HPDE6-E6E7 (cell line): Measurements from ENCODE around the gene NAT8.
"Not testable (repeated sequence)": the region's sequence is repeated elsewhere in the genome, so short reads cannot be mapped to it uniquely, and the experiment has no call there.

Experiments
- DNase-seq: peaks from one replicate; pipeline ENCODE4 v3.0.0; 2011; ENCODE audit warnings: missing footprints; ENCODE audit errors: extremely low spot score

Gene NAT8, protein sequence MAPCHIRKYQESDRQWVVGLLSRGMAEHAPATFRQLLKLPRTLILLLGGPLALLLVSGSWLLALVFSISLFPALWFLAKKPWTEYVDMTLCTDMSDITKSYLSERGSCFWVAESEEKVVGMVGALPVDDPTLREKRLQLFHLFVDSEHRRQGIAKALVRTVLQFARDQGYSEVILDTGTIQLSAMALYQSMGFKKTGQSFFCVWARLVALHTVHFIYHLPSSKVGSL

DNA sequence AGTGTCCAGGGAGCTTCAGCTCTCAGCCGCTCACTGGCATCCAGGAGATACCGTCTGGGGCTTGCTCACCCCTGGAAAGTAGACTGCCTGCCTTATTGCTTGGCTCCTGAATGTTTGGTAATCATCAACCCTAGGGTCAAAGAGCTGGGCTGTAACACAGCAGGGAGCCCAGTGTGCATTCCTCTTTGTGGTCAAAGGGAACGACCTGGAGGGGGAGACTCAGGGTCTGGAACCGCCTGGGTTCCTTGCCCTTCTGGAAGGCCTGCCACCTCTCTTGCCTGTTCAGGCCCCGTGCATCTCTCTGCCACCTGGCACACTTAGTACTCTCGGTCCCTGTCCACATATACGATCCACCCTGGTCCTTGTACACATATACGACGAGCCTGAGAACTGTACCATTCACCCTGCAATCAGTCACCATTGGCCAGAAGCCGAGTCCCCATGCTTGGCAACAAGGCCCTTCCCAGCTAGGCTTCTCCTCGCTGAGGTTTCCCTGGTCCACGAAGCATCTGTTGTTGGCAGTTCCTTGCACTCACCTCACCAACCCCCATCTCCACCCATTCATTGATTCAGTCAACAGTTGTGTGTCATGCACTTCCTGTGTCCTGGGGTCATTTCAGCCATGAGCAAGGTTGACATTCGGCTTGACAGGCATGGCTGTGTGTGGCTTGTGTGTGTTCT, at the start of gene NAT8:
Gene NAT8, minus strand, starts transcription at position 85 of the 681 bp plus-strand sequence. CDS start 794 bp downstream, outside the sequence.
- no peak for DNase-seq

DNA sequence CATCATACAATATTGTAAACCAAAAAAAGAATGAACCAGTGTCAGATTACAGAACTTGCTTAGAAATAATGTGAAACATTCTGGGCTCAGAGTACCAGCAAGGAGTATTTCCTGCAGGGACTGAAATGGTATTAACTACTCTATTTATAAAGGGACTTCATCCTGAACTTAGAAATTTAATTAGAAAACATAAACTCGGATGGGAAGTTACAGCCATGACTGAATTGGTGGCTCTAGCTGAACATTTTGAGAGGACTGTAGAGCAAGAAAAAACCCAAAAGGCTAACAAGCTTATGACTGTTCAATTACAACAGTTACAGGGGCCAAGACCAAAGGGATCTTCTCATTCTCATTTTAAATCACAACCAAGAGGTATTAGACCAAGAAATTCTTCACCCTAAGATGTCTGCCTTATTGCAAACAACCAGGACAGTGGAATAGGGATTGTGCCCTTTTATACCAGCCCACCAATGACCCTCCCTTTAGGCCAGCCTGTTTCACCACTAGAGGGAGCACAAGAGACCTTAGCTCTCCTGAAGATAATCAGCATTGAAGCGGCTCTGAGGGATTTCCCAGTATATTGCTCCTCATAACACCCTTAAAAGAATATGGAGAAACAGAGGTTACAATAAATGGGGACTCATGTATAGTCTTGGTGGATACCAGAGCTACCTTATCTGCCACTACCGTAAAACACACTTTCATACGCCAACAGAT, 48.3 kb upstream of the NAT8 start:
- DNase-seq: not testable (repeated sequence)

DNA sequence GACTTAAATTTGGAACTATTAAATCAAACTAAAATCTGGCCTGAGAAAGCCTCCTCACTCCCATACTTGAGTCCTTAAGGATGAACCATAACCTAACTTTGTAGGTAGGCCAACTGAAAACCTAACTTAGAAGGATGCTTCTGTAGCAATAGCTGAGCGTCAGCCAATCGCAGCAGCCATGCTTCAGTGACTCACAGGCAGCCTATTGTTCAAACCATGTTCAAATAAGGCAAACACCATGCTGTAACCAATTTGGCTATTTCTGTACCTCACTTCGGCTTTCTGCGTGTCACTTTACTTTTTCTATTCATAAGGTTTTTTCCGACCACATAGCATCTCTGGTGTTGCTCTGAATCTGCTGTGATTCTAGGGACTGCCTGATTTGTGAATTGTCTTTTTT, 46.3 kb upstream of the NAT8 start:
- not testable (repeated sequence) for DNase-seq

DNA sequence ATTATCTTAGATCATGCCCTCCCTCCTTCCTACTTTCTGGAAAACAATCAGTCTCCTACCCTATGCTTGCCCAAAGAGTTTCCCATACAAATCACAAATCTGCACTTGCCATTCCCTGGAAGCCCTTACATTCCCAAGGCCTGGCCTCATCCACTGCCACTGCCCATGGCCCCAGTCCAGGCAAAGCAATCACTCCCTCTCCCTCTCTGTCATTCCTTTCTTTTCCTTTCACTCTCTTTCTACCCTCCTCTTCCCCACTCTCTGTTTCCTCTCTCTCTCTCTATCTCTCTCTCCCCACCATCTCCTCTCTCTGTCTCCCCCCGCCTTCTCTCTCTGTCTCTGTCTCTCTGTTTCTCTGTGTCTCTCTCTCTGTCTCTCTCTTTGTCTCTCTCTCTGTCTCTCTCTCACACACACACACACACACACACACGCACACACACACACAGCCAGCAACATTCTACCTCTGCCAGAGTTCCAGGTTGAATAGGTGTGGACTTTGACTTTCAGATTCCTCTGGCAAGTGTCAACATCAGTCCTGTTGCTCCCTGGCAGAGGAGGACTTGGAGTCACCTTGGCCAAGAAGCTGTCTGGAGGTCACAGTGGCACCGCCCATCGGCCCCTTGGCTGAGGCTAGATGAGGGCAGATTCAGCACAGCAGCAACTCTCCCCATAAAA, 43.7 kb upstream of the NAT8 start:
- DNase-seq: no peak

DNA sequence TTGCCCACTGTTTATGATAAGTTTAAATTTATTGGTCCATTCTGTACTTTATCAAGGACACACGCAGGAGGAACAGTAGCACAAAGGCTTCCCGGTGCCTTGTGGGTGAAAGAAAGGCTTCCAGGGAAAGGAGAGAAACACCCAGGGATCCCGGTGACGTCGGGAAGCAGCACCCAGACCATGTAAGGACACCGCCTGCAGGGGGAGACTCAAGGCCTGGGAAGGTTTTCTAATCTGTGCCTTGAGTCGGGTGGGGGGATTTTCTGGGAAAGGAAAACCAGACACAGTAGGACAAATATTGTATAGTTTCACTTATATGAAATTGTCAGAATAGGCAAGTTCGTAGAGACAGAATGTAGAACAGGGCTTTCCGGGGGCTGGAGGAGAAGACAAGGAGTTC, 42.7 kb upstream of the NAT8 start:
- DNase-seq: not testable (repeated sequence)

DNA sequence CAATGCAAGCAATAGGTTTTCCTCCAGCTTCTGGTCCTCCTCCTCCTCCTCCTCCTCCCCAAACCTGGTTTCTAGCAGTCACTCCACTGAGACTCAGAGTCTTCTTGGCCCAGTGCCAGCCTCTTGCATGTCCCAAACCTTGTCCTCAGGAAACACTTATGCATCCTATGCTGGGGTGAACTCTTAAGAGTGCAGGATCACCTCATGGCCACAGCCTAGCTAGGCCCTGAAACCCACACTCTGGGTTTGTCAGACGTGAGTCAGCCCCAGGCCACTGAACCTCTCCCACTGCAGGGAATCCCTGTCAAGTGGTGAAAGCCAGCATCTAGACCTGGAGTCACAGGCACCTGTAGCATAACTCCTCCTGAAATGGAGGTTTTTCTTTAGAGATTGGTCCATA, 42.1 kb upstream of the NAT8 start:
- not testable (repeated sequence) for DNase-seq

DNA sequence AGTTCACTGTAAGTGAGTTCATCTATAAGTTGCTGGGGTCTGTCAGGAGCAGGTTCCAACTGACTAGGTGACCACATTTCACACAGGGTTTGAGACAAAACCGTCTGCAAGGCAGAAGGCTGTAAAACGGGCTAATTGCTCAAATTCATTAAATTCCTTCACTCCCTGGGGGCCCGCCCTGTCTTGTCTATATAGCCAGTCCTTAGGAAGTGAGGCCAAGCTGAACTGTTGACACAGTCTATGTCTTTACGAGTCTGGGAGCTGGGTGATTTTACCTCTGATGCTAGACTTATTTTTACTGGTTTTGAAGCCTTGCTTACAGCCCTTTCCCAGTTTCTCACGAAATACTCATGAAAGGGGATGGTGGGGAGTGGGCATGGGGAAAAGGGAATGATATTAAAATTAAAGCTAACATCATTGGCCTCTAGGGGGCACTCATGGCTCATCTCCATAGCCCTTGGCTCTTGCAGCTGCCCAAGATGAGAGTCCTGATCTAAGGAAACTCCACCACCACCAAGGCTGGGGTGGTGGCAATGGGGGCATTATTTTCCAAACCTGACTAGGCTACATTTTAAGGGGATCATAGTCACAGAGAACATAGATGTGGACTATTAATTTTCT, 37.8 kb upstream of the NAT8 start:
- DNase-seq: not testable (repeated sequence)

DNA sequence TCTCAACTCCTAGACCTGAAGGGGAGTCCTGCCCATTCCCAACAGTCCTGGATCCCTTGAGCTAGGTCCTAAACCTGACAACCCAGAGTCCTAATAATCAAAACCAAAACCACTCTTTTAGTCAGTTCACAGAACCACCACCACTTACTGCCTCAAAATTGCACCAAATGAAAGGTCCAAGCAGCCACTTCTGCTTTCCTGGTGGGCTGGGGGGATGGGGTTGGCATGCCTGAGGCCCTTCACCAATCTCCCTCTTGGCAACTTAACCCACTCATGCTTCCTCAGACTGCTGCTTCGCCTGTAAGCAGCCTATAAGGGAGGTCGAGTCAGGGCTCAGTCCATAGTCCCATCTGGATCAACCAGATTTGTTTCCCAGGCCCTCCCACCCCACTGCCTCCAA, 37.0 kb upstream of the NAT8 start:
- DNase-seq: not testable (repeated sequence)

DNA sequence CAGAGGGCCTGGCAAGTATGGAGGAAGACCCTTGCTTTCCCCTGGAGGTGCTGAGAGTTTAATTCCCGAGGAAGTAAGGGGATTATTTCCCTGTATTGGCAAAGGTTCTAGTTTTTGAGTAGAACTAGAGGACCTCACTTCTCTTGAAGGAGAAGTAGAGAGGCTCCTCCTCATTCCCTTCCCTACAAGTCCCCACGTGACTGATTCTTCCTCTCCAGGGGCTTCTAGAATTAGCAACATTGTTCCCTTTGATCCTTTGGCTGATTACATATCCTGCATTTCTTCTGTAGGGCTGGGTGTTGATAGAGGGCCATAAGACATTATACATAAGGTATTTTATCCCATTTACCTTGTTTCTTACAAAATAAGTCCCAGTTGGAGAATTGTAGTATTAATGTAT, 35.8 kb upstream of the NAT8 start:
- DNase-seq: not testable (repeated sequence)

DNA sequence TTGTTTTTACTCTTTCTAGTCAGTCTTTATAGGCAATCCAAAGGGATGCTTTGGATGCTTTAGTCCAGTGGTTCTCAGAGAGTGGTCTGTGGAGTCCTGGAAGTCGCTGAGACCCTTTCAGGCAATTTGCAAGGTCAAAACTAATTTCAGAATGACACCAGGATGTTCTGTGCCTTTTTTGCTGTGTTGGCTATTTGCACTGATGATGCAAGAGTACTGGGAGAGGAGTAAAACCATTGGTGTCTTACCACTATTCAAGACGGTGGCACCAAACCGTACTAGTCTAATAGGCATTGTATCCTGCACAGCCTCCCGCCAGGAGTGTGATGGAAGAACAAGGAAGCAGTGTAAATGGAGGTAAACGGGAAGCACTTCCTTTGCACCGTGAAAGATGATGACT, 34.0 kb upstream of the NAT8 start:
- DNase-seq: not testable (repeated sequence)

DNA sequence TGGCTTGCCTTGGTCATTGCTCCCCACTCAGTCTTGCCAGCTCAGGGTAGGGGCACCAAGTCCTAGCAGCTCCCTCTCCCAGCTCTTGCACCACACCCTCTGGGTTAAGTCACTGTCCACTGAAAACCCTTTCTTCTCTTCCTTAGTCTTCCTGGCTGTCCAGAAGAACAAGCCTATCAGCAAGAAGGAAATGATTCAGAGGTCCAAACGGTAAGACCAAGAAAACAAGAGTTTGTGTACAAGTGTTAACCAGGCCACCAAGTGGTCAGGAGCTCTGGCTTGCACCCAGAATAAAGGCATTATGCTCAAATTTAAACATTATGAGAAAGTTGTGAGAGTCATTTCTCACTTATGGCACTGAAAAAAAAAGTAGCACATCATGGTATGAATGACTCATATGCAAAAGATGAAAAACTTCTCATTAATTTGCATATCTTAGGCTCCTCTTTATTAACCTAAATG, 32.5 kb upstream of the NAT8 start:
- not testable (repeated sequence) for DNase-seq

DNA sequence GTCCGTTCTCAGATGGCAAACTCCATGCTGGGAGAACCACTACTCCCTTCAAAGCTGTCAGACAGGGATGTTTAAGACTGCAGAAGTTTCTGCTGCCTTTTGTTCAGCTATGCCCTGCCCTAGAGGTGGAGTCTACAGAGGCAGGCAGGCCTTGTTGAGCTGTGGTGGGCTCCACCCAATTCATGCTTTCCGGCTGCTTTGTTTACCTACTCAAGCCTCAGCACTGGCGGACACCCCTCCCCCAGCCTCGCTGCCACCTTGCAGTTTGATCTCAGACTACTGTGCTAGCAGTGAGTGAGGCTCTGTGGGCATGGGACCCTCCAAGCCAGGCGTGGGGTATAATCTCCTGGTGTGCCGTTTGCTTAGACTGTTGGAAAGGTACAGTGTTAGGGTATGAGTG, 27.8 kb upstream of the NAT8 start:
- DNase-seq: not testable (repeated sequence)

DNA sequence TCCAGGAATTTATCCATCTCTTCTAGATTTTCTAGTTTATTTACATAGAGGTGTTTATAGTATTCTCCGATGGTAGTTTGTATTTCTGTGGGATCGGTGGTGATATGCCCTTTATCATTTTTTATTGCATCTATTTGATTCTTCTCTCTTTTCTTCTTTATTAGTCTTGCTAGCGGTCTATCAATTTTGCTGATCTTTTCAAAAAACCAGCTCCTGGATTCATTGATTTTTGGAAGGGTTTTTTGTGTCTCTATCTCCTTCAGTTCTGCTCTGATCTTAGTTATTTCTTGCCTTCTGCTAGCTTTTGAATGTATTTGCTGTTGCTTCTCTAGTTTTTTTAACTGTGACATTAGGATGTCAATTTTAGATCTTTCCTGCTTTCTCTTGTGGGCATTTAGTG, 25.0 kb upstream of the NAT8 start:
- DNase-seq: not testable (repeated sequence)

DNA sequence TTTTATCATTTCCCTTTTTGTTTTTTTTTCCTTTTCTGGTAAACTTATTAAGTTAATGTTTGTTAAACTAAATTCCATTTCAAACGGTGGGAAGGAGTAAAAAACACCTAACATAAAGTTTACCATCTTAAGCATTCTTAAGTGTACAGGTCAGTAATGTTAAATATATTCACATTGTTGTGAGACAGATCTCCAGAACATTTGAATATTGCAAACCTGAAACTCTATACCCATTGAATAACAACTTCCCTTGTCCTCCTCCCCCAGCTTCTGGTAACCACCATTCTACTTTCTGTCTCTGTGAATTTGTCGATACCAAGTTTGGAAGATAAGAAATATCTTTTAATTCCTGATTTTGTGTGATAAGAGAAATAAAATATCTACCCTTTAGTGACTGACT, 12.0 kb upstream of the NAT8 start:
- DNase-seq: no peak

DNA sequence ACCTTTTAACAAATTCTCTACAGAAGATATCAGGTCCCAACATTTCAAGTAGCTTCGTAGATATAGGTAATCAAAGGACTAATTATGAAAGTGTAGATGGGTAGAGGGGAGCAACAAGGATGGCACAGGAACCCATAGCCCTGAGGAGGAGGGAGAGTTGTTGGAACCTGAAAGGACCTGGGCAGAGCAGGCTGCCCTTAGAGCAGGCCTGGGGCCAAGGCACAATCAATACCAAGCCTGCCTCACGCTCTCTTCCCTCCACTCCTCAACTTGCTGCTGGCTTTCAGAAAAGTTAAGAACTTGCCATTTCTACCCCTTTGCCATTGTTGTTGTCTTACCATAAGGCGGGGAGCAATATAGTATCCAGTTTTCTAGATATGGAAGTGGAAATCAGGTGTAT, 10.1 kb upstream of the NAT8 start:
- no peak for DNase-seq

DNA sequence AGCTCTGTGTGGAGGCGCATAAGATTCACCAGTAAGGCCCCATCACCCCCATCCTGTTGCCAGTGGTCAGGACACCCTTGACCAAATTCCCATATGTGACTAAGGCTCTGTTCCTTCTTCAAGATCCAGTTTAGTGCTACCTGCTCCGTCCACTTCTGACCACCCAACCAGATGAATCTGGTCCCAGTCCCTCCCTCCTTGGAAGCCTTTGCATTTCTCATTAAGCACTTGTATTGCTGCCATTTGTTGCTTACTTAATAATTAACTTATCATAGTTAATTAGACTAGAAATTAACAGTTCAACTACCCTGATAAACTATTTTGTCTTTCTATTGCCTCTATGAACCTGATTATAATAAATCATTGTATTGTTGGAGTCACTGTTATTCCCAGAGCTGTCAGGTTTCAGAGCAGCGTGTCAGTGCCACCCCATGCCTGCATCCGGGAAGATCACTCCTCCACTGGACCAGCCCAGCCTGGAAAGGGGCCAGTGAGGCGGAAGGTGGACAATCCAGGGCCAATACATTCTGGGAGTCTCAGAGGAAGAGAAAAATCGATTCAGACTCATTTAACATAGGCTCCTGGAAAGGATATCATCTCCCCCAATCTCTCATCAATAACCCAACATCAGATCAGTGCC, 9.5 kb upstream of the NAT8 start:
- DNase-seq: no peak

DNA sequence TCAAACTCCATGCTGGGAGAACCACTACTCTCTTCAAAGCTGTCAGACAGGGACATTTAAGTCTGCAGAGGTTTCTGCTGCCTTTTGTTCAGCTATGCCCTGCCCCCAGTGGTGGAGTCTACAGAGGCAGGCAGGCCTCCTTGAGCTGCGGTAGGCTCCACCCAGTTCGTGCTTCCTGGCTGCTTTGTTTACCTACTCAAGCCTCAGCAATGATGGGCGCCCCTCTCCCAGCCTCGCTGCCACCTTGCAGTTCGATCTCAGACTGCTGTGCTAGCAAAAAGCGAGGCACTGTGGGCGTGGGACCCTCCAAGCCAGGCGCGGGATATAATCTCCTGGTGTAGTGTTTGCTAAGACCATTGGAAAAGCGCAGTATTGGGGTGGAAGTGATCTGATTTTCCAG, 5.5 kb upstream of the NAT8 start:
- not testable (repeated sequence) for DNase-seq

DNA sequence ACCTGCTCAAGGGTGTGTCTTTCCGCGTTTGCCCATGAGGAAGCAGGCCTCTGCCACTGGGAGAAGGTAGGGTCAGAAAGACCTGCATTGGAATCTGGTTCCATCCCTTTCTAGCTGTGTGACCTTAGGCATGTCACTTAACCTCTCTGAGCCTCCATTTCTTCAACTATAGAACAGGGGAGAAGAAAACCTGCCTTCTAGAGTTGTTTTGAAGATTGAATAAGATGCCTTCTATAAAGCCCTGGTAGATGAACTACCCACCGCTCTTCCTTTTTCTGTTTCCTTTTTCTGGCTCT, 507 bp downstream of the NAT8 start:
- no peak for DNase-seq

DNA sequence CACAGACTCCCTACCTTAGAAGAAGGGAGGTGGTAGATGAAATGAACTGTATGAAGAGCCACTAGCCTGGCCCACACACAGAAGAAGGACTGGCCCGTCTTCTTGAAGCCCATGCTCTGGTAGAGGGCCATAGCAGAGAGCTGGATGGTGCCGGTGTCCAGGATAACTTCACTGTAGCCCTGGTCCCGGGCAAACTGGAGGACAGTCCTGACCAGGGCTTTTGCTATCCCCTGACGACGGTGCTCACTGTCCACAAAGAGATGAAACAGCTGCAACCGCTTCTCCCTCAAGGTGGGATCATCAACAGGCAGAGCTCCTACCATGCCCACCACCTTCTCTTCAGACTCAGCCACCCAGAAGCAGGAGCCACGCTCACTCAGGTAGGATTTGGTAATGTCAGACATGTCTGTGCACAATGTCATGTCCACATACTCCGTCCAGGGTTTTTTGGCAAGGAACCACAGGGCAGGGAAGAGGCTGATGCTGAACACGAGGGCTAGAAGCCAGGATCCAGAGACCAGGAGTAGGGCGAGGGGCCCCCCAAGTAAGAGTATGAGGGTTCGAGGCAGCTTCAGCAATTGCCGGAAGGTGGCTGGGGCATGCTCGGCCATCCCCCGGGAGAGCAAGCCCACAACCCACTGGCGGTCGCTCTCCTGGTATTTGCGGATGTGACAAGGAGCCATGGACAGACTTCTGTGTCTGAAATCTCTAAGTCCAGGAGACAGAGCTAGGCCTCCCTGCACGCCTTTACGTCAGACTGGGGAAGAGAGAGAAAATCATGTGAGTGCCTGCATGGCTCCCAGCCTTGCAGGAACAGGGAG, 1.1 kb downstream of the NAT8 start:
- no peak for DNase-seq

DNA sequence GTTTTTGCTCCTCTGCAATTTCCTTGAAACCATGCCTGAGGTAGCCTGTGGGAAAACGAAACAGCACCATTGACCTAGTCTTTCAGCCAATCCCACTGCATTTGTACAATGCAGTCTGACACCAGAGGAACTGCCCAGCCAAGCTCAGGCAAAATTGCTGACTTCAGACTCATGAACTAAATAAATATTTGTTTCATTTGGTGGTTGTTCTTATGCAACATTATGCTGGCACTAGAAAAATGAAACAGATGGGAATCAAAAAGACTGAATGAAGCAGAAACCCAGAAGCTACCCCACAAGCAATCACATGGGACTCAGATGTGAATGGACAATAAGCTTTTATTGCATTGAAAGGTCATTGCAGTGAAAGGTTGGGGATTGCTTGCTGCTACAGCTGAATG, 1.7 kb downstream of the NAT8 start:
- no peak for DNase-seq

DNA sequence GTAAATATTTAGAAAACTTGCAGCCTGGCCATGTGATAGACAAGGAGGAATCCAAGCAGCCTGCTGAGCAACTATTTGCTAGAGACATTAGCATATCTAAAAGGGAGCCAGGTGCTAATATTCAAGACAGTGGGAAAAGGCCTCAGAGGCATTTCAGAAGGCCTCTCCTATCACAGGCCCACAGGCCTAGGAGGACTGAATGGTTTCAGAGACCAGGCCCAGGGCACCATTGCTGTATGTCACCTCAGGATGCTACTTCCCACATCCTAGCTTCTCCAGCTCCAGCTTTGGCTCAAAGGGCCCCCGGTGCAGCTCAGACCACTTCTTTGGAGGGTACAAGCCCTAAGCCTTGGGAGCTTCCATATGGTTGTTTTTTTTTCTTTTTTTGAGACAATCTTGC, 3.8 kb downstream of the NAT8 start:
- DNase-seq: no peak
